Calu3 (cell line): Measurements from ENCODE around the gene MPIG6B. TPM values are rescaled to one million over a fixed set of nuclear protein-coding genes. Genes with fewer than 3 reads are reported as not detected.

ENCODE experiments used
- BruUV-seq: library from RNA; stranded (reverse); fragments of 400-500 nt; replicated peaks from 2 replicates; lab custom pipeline; 2021; lab: Mats Ljungman, UMichigan
- CTCF ChIA-PET: fragments of 300-600 bp; sonication (Branson Sonifier 250); formaldehyde crosslinking; loops from one replicate; lab custom pipeline; 2022; ENCODE audit warnings: antibody characterized with exemption; lab: Charles Lee
- DNase-seq: peaks from one replicate; pipeline ENCODE4 v3.0.0; 2022
- H3K27ac Mint-ChIP-seq: one replicate; pipeline ENCODE4 v1.8.0; 2022; ENCODE audit warnings: mixed read lengths; ENCODE audit not compliant: unreplicated experiment
- H3K27me3 Mint-ChIP-seq: one replicate; pipeline ENCODE4 v1.8.0; 2022; ENCODE audit warnings: mixed read lengths; ENCODE audit not compliant: unreplicated experiment
- H3K36me3 Mint-ChIP-seq: one replicate; pipeline ENCODE4 v1.8.0; 2022; ENCODE audit warnings: mild to moderate bottlenecking, moderate library complexity, mixed read lengths; ENCODE audit not compliant: insufficient read depth, unreplicated experiment
- H3K4me1 Mint-ChIP-seq: one replicate; pipeline ENCODE4 v1.8.0; 2022; ENCODE audit warnings: mild to moderate bottlenecking, low read depth, mixed read lengths; ENCODE audit not compliant: unreplicated experiment
- H3K4me3 Mint-ChIP-seq: one replicate; pipeline ENCODE4 v1.8.0; 2022; ENCODE audit warnings: mild to moderate bottlenecking, low read depth, moderate library complexity, mixed read lengths; ENCODE audit not compliant: unreplicated experiment
- H3K9me3 Mint-ChIP-seq: one replicate; pipeline ENCODE4 v1.8.0; 2022; ENCODE audit warnings: low read depth, mixed read lengths; ENCODE audit not compliant: unreplicated experiment
- intact Hi-C: fragments of 100-400 bp; cut with micrococcal nuclease; formaldehyde crosslinking; loops from one replicate; pipeline ENCODE4 v1.10.0; 2022; ENCODE audit not compliant: unreplicated experiment
- total RNA-seq: library from RNA; stranded (reverse); gene quantifications from 2 replicates; pipeline ENCODE4 v1.2.3, GENCODE V29; 2022
- TF ChIP-seq, protein P1 (sequence below): fragments of 200-600 bp; IDR thresholded peaks from one replicate; pipeline ENCODE4 v1.8.0; 2022; ENCODE audit warnings: antibody characterized with exemption; ENCODE audit not compliant: unreplicated experiment

The MPIG6B gene
- total RNA-seq, 1 experiment from 2014 or later: not detected

GRCh38 chr6:31737991-31738979, 15.1 kb downstream of the MPIG6B start:
- Mint-ChIP-seq H3K4me3 (peak overlapping the region; percentile 98), H3K27ac (peak overlapping the region; percentile 94), H3K4me1 (peaks cover 60% of the 10 kb centered on the region), H3K27me3 (no peaks in the 10 kb centered on the region), H3K36me3 (peaks cover 96% of the 10 kb centered on the region), H3K9me3 (no peaks in the 10 kb centered on the region)
- BruUV-seq: no TSS peak
- DNase-seq: peak; percentile 91
- CTCF ChIA-PET: interaction anchor here (0.5 to 4.8 kb wide), 27 partner anchors 8 to 1765 kb away, joined by 3 to 49 read pairs (median 6); partner anchors contain the start of genes ABHD16A, BAG6, C6orf47 and DDAH2
- intact Hi-C loops: loop anchor here (1.0 to 5.0 kb wide), 3 partner anchors 9 to 58 kb away; partner anchors contain the start of genes ABHD16A and DDAH2
- TF ChIP-seq, protein P1, sequence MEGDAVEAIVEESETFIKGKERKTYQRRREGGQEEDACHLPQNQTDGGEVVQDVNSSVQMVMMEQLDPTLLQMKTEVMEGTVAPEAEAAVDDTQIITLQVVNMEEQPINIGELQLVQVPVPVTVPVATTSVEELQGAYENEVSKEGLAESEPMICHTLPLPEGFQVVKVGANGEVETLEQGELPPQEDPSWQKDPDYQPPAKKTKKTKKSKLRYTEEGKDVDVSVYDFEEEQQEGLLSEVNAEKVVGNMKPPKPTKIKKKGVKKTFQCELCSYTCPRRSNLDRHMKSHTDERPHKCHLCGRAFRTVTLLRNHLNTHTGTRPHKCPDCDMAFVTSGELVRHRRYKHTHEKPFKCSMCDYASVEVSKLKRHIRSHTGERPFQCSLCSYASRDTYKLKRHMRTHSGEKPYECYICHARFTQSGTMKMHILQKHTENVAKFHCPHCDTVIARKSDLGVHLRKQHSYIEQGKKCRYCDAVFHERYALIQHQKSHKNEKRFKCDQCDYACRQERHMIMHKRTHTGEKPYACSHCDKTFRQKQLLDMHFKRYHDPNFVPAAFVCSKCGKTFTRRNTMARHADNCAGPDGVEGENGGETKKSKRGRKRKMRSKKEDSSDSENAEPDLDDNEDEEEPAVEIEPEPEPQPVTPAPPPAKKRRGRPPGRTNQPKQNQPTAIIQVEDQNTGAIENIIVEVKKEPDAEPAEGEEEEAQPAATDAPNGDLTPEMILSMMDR: no peak

GRCh38 chr6:31739639-31740396, 16.6 kb downstream of the MPIG6B start, which contains the start of gene MSH5:
TSS of gene MSH5 (plus strand) at chr6:31740005. CDS start at chr6:31740467, 462 bp downstream.
- Mint-ChIP-seq H3K4me3 (peak within 1 kb of the TSS; percentile 98), H3K4me1 (peaks cover 51% of the 10 kb centered on the region), H3K27me3 (no peaks in the 10 kb centered on the region), H3K9me3 (no peaks in the 10 kb centered on the region), H3K36me3 (peaks cover 92% of the 10 kb centered on the region), H3K27ac (peak within 1 kb of the TSS; percentile 94)
- intact Hi-C loops: loop anchor here (5.0 kb wide), 1 partner anchor 38 kb away; the partner anchor contains the start of gene ABHD16A
- TF ChIP-seq, protein P1: no peak
- no TSS peak for BruUV-seq
- DNase-seq: peak; percentile 100
- CTCF ChIA-PET: interaction anchor here (0.6 to 4.8 kb wide), 28 partner anchors 10 to 558 kb away, joined by 3 to 49 read pairs (median 5); partner anchors contain the start of genes ABHD16A, CFB, DDAH2 and DXO

- H3K27me3 Mint-ChIP-seq: no peaks in the 10 kb centered on the region
- TSS peak; percentile 36 for BruUV-seq
- no peaks in the 10 kb centered on the region for H3K9me3 Mint-ChIP-seq
- peak overlapping the region; percentile 94 for H3K27ac Mint-ChIP-seq
- peak; percentile 69 for DNase-seq
- H3K36me3 Mint-ChIP-seq: peaks cover 92% of the 10 kb centered on the region
- H3K4me1 Mint-ChIP-seq: peaks cover 51% of the 10 kb centered on the region
- CTCF ChIA-PET: interaction anchor here (0.6 to 4.8 kb wide), 16 partner anchors 10 to 232 kb away, joined by 3 to 49 read pairs (median 4); partner anchors contain the start of genes ABHD16A, CFB, DDAH2 and DXO
- intact Hi-C loops: no loop called here
- TF ChIP-seq, protein P1: no peak
- peak overlapping the region; percentile 98 for H3K4me3 Mint-ChIP-seq
Measured at GRCh38 chr6:31740397-31741223, 17.4 kb downstream of the MPIG6B start.
